ENCODE data around the gene SLCO3A1. TPM values are rescaled to one million over a fixed set of nuclear protein-coding genes. Genes with fewer than 3 reads are reported as not detected.

SLCO3A1 gene
- total RNA-seq, 2 donors from 2014 or later = 7.2 to 11.4 TPM

DNA sequence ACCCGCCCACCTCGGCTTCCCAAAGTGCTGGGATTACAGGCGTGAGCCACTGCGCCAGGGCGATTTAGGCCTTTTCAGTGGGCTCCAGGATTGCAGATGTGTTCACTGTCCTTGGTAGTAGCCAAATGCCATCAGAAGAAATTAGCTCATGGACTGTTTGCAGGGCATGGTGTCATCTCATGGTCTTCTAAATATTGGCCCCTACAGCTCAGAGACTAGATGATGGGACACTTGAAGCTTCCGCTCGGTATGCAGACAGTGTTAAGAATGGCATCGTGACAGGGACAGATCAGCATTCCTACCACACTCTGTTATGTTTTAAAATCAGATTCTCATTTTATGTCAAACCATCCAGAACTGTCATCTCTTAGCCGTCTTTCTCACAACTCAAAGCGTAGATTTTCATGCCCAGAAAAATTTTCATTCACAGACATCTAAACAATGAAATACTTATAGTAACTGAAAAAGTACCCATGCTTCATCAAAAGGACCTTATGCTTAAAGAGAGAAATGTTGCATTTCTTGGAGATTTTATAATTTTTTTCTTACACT is 24.9 kb downstream of the SLCO3A1 start:
- no peaks in the 10 kb centered on the region for H3K9me3 Mint-ChIP-seq
- Histone ChIP-seq H3K9ac (ENCODE audit: extremely low read depth, low read length, poor library complexity, severe bottlenecking) (no peak overlapping the region), H3K4me3 (ENCODE audit: low read length) (no peak overlapping the region), H3K27me3 (ENCODE audit: control insufficient read depth, insufficient read depth, low read length, poor library complexity, severe bottlenecking) (no peaks in the 10 kb centered on the region), H3K4me1 (ENCODE audit: control insufficient read depth, insufficient read depth, low read length) (no peaks in the 10 kb centered on the region), H3K27ac (ENCODE audit: low read depth, low read length) (no peak overlapping the region), H3K9me3 (ENCODE audit: control insufficient read depth, low read length) (no peaks in the 10 kb centered on the region), H3K36me3 (ENCODE audit: control insufficient read depth, insufficient read depth, low read length) (no peaks in the 10 kb centered on the region)
- no peaks in the 10 kb centered on the region for H3K27me3 Mint-ChIP-seq (ENCODE audit: insufficient read depth)
- TF ChIP-seq, protein P1, sequence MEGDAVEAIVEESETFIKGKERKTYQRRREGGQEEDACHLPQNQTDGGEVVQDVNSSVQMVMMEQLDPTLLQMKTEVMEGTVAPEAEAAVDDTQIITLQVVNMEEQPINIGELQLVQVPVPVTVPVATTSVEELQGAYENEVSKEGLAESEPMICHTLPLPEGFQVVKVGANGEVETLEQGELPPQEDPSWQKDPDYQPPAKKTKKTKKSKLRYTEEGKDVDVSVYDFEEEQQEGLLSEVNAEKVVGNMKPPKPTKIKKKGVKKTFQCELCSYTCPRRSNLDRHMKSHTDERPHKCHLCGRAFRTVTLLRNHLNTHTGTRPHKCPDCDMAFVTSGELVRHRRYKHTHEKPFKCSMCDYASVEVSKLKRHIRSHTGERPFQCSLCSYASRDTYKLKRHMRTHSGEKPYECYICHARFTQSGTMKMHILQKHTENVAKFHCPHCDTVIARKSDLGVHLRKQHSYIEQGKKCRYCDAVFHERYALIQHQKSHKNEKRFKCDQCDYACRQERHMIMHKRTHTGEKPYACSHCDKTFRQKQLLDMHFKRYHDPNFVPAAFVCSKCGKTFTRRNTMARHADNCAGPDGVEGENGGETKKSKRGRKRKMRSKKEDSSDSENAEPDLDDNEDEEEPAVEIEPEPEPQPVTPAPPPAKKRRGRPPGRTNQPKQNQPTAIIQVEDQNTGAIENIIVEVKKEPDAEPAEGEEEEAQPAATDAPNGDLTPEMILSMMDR (conservative IDR thresholded peaks at IDR 0.05) = no peak
- WGBS, 2 experiments (ENCODE audit: insufficient coverage in 1 of 2, insufficient read length in 1 of 2) = 94% methylated on average over 10 of the region's 10 CpGs
- H3K27ac Mint-ChIP-seq = no peak overlapping the region
- DNase-seq = no peak
- no peaks in the 10 kb centered on the region for H3K36me3 Mint-ChIP-seq (ENCODE audit: low read depth)
- H3K4me1 Mint-ChIP-seq = peaks cover 4% of the 10 kb centered on the region
- no peak overlapping the region for H3K4me3 Mint-ChIP-seq

DNA sequence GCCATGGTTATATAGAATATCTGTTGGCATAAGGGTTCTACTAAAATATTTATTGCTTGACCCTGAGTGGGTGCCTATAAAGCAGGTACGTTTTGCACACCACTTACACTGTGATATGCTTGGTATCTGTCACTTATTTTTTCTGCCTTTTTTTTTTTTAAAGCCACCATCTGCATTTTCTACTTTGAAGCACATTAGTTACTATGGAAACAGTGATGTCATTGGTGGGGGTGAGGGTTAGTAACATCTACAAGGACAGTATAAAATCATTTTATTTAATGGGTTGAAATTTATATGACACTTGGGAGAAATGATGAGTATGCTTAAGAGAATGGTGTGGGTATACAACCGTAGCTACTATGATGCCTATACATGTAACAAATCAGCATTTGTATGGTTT is 25.6 kb downstream of the SLCO3A1 start:
- H3K36me3 Mint-ChIP-seq (ENCODE audit: low read depth) = no peaks in the 10 kb centered on the region
- H3K27me3 ChIP-seq (ENCODE audit: control insufficient read depth, insufficient read depth, low read length, poor library complexity, severe bottlenecking) = no peaks in the 10 kb centered on the region
- 90 to 91% methylated on average over 1 to 2 of the region's 2 CpGs for WGBS, 2 experiments (ENCODE audit: insufficient coverage in 1 of 2, insufficient read length in 1 of 2)
- no peak overlapping the region for H3K27ac Mint-ChIP-seq
- no peak overlapping the region for H3K27ac ChIP-seq (ENCODE audit: low read depth, low read length)
- TF ChIP-seq, protein P1 (conservative IDR thresholded peaks at IDR 0.05) = no peak
- peaks cover 4% of the 10 kb centered on the region for H3K4me1 Mint-ChIP-seq
- no peak overlapping the region for H3K4me3 Mint-ChIP-seq
- H3K4me1 ChIP-seq (ENCODE audit: control insufficient read depth, insufficient read depth, low read length) = no peaks in the 10 kb centered on the region
- no peak for DNase-seq
- no peaks in the 10 kb centered on the region for H3K9me3 ChIP-seq (ENCODE audit: control insufficient read depth, low read length)
- no peaks in the 10 kb centered on the region for H3K36me3 ChIP-seq (ENCODE audit: control insufficient read depth, insufficient read depth, low read length)
- H3K27me3 Mint-ChIP-seq (ENCODE audit: insufficient read depth) = no peaks in the 10 kb centered on the region
- H3K4me3 ChIP-seq (ENCODE audit: low read length) = no peak overlapping the region
- H3K9ac ChIP-seq (ENCODE audit: extremely low read depth, low read length, poor library complexity, severe bottlenecking) = no peak overlapping the region
- H3K9me3 Mint-ChIP-seq = no peaks in the 10 kb centered on the region

DNA sequence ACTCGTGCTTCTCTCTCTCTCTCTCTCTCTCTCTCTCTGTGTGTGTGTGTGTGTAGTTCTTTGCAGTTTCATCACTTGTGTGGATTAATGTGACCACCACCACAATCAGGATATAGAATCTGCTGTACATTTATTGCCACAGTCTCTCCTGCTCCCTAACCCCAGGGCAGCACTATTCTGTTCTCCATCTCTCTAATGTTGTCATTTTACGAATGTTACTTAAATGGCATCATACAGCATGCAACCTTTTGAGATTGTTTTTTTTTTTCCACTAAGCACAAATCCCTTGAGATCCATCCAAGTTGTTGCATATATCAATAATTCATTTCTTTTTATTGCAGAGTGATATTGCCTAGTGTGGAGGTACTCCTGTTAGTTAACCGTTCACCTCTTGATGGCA is 26.9 kb downstream of the SLCO3A1 start:
- no peak overlapping the region for H3K4me3 ChIP-seq (ENCODE audit: low read length)
- no peak overlapping the region for H3K27ac ChIP-seq (ENCODE audit: low read depth, low read length)
- no peaks in the 10 kb centered on the region for H3K4me1 ChIP-seq (ENCODE audit: control insufficient read depth, insufficient read depth, low read length)
- no peak overlapping the region for H3K4me3 Mint-ChIP-seq
- no peak overlapping the region for H3K9ac ChIP-seq (ENCODE audit: extremely low read depth, low read length, poor library complexity, severe bottlenecking)
- H3K36me3 ChIP-seq (ENCODE audit: control insufficient read depth, insufficient read depth, low read length) = no peaks in the 10 kb centered on the region
- no peaks in the 10 kb centered on the region for H3K27me3 Mint-ChIP-seq (ENCODE audit: insufficient read depth)
- no peaks in the 10 kb centered on the region for H3K9me3 Mint-ChIP-seq
- H3K36me3 Mint-ChIP-seq (ENCODE audit: low read depth) = no peaks in the 10 kb centered on the region
- no peak for DNase-seq
- TF ChIP-seq, protein P1 (conservative IDR thresholded peaks at IDR 0.05) = no peak
- 90 to 97% methylated on average over 1 to 2 of the region's 3 CpGs for WGBS, 2 experiments (ENCODE audit: insufficient coverage in 1 of 2, insufficient read length in 1 of 2)
- no peak overlapping the region for H3K27ac Mint-ChIP-seq
- no peaks in the 10 kb centered on the region for H3K27me3 ChIP-seq (ENCODE audit: control insufficient read depth, insufficient read depth, low read length, poor library complexity, severe bottlenecking)
- no peaks in the 10 kb centered on the region for H3K9me3 ChIP-seq (ENCODE audit: control insufficient read depth, low read length)
- peaks cover 2% of the 10 kb centered on the region for H3K4me1 Mint-ChIP-seq

Data from endodermal cell (in vitro differentiated cells).